ENCODE data around the gene C7.
A peak's percentile ranks its signal among the peaks of the same experiment; 100 is the strongest.

C7 gene

DNA sequence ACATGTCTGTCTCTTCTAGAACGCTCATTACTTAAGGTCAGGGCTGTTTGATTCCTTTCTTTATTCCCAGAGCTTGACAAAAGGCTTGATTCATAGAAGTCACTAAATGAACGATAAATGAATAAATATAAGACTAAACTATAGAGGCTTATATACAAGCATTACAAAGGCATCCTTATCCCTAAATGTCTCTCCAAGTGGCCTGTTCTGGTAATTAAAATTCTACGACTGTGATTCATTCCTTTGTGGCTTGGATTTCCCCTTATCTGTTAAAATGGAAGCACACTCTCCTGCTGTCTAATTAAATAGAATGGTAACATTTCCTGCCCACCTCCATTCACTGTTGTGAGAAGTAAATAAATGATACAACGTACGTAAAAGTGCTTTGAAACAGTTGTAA is 49.5 kb downstream of the C7 start:
- H2AFZ ChIP-seq (ENCODE audit: low read depth, low read length): no peak overlapping the region
- no peak overlapping the region for H3K4me3 ChIP-seq (ENCODE audit: low read length)
- H3K36me3 ChIP-seq (replicated peaks; ENCODE audit: low read depth, low read length): no peaks in the 10 kb centered on the region
- no peak overlapping the region for H3K27ac ChIP-seq (ENCODE audit: low read length)
- no peak overlapping the region for H3K9ac ChIP-seq (ENCODE audit: low read length)
- no peaks in the 10 kb centered on the region for H4K20me1 ChIP-seq (ENCODE audit: insufficient read depth, low read length)
- no peaks in the 10 kb centered on the region for H3K4me1 ChIP-seq (ENCODE audit: low read length)
- no peaks in the 10 kb centered on the region for H3K27me3 ChIP-seq (ENCODE audit: low read depth, low read length)
- TF ChIP-seq CTCF (IDR thresholded peaks at IDR 0.05; ENCODE audit: low read depth, low read length): no peak
- no peaks in the 10 kb centered on the region for H3K79me2 ChIP-seq (ENCODE audit: low read length)
- H3K4me2 ChIP-seq (ENCODE audit: low read length): no peak overlapping the region
- H3K9me3 ChIP-seq (ENCODE audit: insufficient read depth, low read length): no peaks in the 10 kb centered on the region

GRCh38 chr5:40960037-40960436 is 50.7 kb downstream of the C7 start:
- H3K79me2 ChIP-seq (ENCODE audit: low read length): no peaks in the 10 kb centered on the region
- H3K9ac ChIP-seq (ENCODE audit: low read length): no peak overlapping the region
- H3K27ac ChIP-seq (ENCODE audit: low read length): no peak overlapping the region
- no peaks in the 10 kb centered on the region for H3K4me1 ChIP-seq (ENCODE audit: low read length)
- H3K4me2 ChIP-seq (ENCODE audit: low read length): no peak overlapping the region
- no peak for TF ChIP-seq EZH2phosphoT487 (IDR thresholded peaks at IDR 0.05; ENCODE audit: low read depth)
- TF ChIP-seq CTCF (IDR thresholded peaks at IDR 0.05; ENCODE audit: low read depth, low read length): no peak
- no peak overlapping the region for H3K4me3 ChIP-seq (ENCODE audit: low read length)
- no peaks in the 10 kb centered on the region for H3K36me3 ChIP-seq (replicated peaks; ENCODE audit: low read depth, low read length)
- no peaks in the 10 kb centered on the region for H4K20me1 ChIP-seq (ENCODE audit: insufficient read depth, low read length)
- H3K27me3 ChIP-seq (ENCODE audit: low read depth, low read length): no peaks in the 10 kb centered on the region
- no peak overlapping the region for H2AFZ ChIP-seq (ENCODE audit: low read depth, low read length)
- H3K9me3 ChIP-seq (ENCODE audit: insufficient read depth, low read length): no peaks in the 10 kb centered on the region

DNA sequence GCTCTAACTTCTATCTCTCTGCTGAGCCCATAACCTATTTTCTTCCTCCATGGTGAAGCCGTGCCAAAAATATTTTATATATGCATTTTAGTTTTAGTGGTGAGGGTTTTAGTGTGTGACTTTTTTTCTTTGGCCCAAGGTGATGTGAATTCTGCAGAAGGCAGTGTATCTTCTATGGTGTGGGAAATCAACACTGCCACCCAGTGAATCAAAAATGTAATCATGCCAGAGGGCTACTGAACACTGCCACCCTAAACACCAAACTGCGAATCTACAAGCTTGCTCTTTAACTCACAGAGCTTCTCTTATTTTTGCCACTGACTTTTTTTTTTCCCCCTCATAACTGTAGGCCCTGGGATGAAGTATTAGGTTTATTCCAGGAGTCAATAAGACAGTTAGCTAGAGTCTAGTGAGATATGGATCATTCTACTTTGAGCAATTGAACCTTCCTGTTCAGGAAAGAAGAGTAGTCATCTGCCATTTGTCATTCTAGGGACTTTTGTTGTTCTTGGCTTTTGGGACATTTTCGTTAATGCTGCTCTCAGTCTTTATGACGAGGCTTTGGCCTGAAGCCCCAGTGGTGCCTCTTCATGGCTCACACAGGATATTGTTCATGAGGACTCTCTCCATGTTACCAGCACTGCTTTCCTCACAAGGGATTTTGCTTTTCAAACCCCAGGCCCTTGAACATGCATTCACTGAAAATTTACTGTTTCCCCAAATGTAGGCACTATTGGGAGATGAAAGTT is 53.1 kb downstream of the C7 start:
- Histone ChIP-seq H2AFZ (ENCODE audit: low read depth, low read length) (no peak overlapping the region), H3K4me3 (ENCODE audit: low read length) (no peak overlapping the region), H3K27me3 (ENCODE audit: low read depth, low read length) (no peaks in the 10 kb centered on the region), H3K4me2 (ENCODE audit: low read length) (no peak overlapping the region), H3K9me3 (ENCODE audit: insufficient read depth, low read length) (no peaks in the 10 kb centered on the region), H3K79me2 (ENCODE audit: low read length) (no peaks in the 10 kb centered on the region), H3K36me3 (replicated peaks; ENCODE audit: low read depth, low read length) (no peaks in the 10 kb centered on the region), H3K4me1 (ENCODE audit: low read length) (no peaks in the 10 kb centered on the region), H3K27ac (ENCODE audit: low read length) (no peak overlapping the region), H4K20me1 (ENCODE audit: insufficient read depth, low read length) (no peaks in the 10 kb centered on the region), H3K9ac (ENCODE audit: low read length) (no peak overlapping the region)
- peak; percentile 36 for TF ChIP-seq CTCF (IDR thresholded peaks at IDR 0.05; ENCODE audit: low read depth, low read length)
- TF ChIP-seq EZH2phosphoT487 (IDR thresholded peaks at IDR 0.05; ENCODE audit: low read depth): no peak

DNA sequence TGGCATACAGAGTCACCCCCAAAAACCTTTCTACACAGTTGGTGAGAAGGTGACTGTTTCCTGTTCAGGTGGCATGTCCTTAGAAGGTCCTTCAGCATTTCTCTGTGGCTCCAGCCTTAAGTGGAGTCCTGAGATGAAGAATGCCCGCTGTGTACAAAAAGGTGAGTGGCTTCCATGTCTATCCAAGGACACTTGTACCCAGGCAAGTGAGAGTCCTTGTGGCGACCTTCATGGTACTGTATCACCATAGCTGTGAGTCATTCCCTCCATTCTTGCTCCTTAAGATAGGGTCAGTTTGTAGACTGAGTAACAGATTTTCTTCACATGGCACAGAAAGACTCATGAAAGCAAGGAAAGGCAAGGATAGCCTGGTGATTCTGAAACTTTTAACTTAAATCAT is 63.1 kb downstream of the C7 start:
- Histone ChIP-seq H3K9ac (ENCODE audit: low read length) (no peak overlapping the region), H3K27me3 (ENCODE audit: low read depth, low read length) (no peaks in the 10 kb centered on the region), H3K79me2 (ENCODE audit: low read length) (no peaks in the 10 kb centered on the region), H3K4me2 (ENCODE audit: low read length) (no peak overlapping the region), H3K9me3 (ENCODE audit: insufficient read depth, low read length) (no peaks in the 10 kb centered on the region), H2AFZ (ENCODE audit: low read depth, low read length) (no peak overlapping the region), H3K4me1 (ENCODE audit: low read length) (no peaks in the 10 kb centered on the region), H3K27ac (ENCODE audit: low read length) (no peak overlapping the region), H4K20me1 (ENCODE audit: insufficient read depth, low read length) (no peaks in the 10 kb centered on the region), H3K4me3 (ENCODE audit: low read length) (no peak overlapping the region), H3K36me3 (replicated peaks; ENCODE audit: low read depth, low read length) (no peaks in the 10 kb centered on the region)
- TF ChIP-seq CTCF (IDR thresholded peaks at IDR 0.05; ENCODE audit: low read depth, low read length) (no peak), EZH2phosphoT487 (IDR thresholded peaks at IDR 0.05; ENCODE audit: low read depth) (no peak)
